Activated T-helper 2 cell treated with anti-CD3 and anti-CD28 coated beads, Interferon-gamma antibody, Interleukin-2, Interleukin-4, amounts not matched to agents 10 μg/mL and 5 μg/mL and 100 μg/mL, durations not matched to agents 14 hours and 24 hours and 36 hours (primary cell): ENCODE measurements around the gene PROM1. TPM values are rescaled to one million over a fixed set of nuclear protein-coding genes. Genes with fewer than 3 reads are reported as not detected.
A peak's percentile ranks its signal among the peaks of the same experiment; 100 is the strongest.

Source experiments
- DNase-seq: peaks from one replicate; pipeline ENCODE4 v3.0.0; 2021; ENCODE audit warnings: low spot score
- H3K27ac Mint-ChIP-seq: one replicate; pipeline ENCODE4 v1.8.0; 2021; ENCODE audit warnings: mixed read lengths
- H3K27me3 Mint-ChIP-seq: one replicate; pipeline ENCODE4 v1.8.0; 2021; ENCODE audit warnings: low read depth, mixed read lengths
- H3K36me3 Mint-ChIP-seq: one replicate; pipeline ENCODE4 v1.8.0; 2021; ENCODE audit warnings: low read depth, mixed read lengths
- H3K4me1 Mint-ChIP-seq: one replicate; pipeline ENCODE4 v1.8.0; 2021; ENCODE audit warnings: low read depth, mixed read lengths
- H3K4me3 Mint-ChIP-seq: one replicate; pipeline ENCODE4 v1.8.0; 2021; ENCODE audit warnings: low read depth, mild to moderate bottlenecking, moderate library complexity, mixed read lengths
- H3K9me3 Mint-ChIP-seq: one replicate; pipeline ENCODE4 v1.8.0; 2021; ENCODE audit warnings: mixed read lengths
- intact Hi-C: fragments of 100-400 bp; cut with micrococcal nuclease; formaldehyde crosslinking; loops from one replicate; pipeline ENCODE4 v1.15.1; 2023
- total RNA-seq: library from RNA; stranded (reverse); gene quantifications from 2 replicates; pipeline ENCODE4 v1.2.3, GENCODE V29; 2022

Gene PROM1
- total RNA-seq, 1 donor from 2014 or later: 0.46 TPM

DNA sequence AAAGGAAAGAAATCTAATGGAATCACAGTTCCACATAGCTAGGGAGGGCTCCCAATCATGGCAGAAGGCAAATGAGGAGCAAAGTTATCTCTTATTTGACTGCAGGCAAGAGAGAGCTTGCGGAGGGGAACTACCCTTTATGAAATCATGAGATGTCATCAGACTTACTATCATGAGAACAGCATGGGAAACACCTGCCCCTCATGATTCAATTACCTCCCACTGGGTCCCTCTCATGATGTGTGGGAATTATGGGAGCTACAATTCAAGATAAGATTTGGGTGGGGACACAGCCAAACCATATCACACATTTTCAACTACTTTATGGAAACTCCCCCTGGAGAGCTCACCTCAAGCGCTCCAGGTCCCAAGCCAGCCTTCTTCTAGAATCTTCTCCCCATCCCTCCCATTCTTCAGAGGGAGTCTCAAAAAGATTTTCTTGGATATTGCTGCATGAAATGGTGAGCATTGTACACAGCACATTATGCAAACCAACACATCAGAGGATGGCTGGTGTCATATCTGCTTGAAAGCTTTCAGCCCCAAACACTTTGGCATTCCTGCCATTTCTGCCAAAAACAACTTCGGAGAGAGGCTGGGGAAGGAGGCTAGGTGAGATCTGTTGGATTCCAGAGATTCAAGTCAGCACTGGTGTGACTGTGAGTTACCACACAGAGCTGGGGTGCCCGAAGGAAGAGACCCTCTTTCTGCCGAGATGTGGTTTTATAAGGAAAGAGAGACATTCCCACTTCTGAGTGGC is 152.2 kb downstream of the PROM1 start:
- intact Hi-C loops: no loop called here
- DNase-seq: no peak
- no peak overlapping the region for H3K27ac Mint-ChIP-seq
- H3K4me3 Mint-ChIP-seq: no peak overlapping the region
- H3K27me3 Mint-ChIP-seq: peaks cover 11% of the 10 kb centered on the region
- no peaks in the 10 kb centered on the region for H3K36me3 Mint-ChIP-seq
- H3K9me3 Mint-ChIP-seq: no peaks in the 10 kb centered on the region
- H3K4me1 Mint-ChIP-seq: peaks cover 10% of the 10 kb centered on the region

GRCh38 chr4:15930314-15930713 is 153.5 kb downstream of the PROM1 start:
- Mint-ChIP-seq H3K9me3 (no peaks in the 10 kb centered on the region), H3K4me3 (no peak overlapping the region), H3K36me3 (no peaks in the 10 kb centered on the region), H3K4me1 (peaks cover 10% of the 10 kb centered on the region), H3K27ac (no peak overlapping the region), H3K27me3 (peaks cover 11% of the 10 kb centered on the region)
- no peak for DNase-seq
- intact Hi-C loops: no loop called here

GRCh38 chr4:15929540-15929939 is 154.3 kb downstream of the PROM1 start:
- intact Hi-C loops: no loop called here
- peaks cover 10% of the 10 kb centered on the region for H3K4me1 Mint-ChIP-seq
- peaks cover 8% of the 10 kb centered on the region for H3K27me3 Mint-ChIP-seq
- DNase-seq: no peak
- H3K9me3 Mint-ChIP-seq: no peaks in the 10 kb centered on the region
- no peak overlapping the region for H3K4me3 Mint-ChIP-seq
- H3K27ac Mint-ChIP-seq: no peak overlapping the region
- no peaks in the 10 kb centered on the region for H3K36me3 Mint-ChIP-seq

DNA sequence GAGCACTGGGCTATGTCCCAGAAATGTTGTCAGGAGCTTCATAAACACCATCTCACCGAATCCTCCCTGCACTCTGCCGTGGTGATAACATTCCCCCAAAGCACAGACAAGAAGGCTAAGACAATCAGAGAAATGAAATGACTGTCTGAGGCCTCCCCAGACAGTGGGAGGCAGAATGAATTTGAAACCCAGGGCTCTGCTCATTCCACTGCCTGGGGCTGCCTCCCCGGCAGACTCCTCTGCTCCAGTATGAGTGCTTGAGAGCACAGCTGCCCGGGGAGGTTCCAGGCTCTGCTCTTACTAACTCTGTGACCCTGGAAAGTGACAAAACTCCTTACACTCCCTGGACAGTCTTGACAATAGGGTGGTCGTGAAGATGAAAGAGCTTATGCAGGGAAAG is 154.9 kb downstream of the PROM1 start:
- Mint-ChIP-seq H3K4me1 (peaks cover 10% of the 10 kb centered on the region), H3K36me3 (no peaks in the 10 kb centered on the region), H3K27me3 (peaks cover 10% of the 10 kb centered on the region), H3K4me3 (no peak overlapping the region), H3K9me3 (no peaks in the 10 kb centered on the region), H3K27ac (peak overlapping the region; percentile 49)
- no peak for DNase-seq
- intact Hi-C loops: no loop called here

- no peak for DNase-seq
- peaks cover 18% of the 10 kb centered on the region for H3K27me3 Mint-ChIP-seq
- intact Hi-C loops: no loop called here
- H3K36me3 Mint-ChIP-seq: no peaks in the 10 kb centered on the region
- H3K27ac Mint-ChIP-seq: no peak overlapping the region
- no peak overlapping the region for H3K4me3 Mint-ChIP-seq
- no peaks in the 10 kb centered on the region for H3K9me3 Mint-ChIP-seq
- H3K4me1 Mint-ChIP-seq: peaks cover 10% of the 10 kb centered on the region
These were observed 157.3 kb downstream of the PROM1 start for GRCh38 chr4:15926486-15926885.

DNA sequence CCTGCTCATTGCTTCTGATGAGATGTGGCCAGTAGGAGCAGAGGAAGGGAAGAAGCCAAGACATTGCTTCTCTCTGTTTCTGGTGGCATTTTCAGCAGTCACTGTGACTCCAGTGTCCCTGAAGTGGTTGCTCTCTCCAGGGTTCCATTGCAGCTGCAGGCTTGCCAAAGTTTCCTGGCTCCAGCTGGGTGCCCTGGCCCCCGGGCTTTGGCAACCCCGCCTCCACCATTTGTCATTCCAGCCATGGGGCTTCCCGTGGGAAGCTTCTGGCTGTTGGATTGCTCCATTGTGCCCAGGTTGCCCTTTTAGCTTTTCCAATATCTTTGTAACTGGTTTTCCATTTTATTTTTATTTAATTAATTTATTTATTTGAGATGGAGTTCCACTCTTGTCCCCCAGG is 158.0 kb downstream of the PROM1 start:
- H3K27me3 Mint-ChIP-seq: peaks cover 15% of the 10 kb centered on the region
- no peaks in the 10 kb centered on the region for H3K9me3 Mint-ChIP-seq
- no peaks in the 10 kb centered on the region for H3K36me3 Mint-ChIP-seq
- DNase-seq: no peak
- intact Hi-C loops: no loop called here
- no peak overlapping the region for H3K4me3 Mint-ChIP-seq
- no peak overlapping the region for H3K27ac Mint-ChIP-seq
- peaks cover 8% of the 10 kb centered on the region for H3K4me1 Mint-ChIP-seq

GRCh38 chr4:15921592-15921932 is 162.3 kb downstream of the PROM1 start:
- Mint-ChIP-seq H3K4me3 (no peak overlapping the region), H3K27ac (no peak overlapping the region), H3K27me3 (peaks cover 15% of the 10 kb centered on the region), H3K9me3 (no peaks in the 10 kb centered on the region), H3K36me3 (no peaks in the 10 kb centered on the region), H3K4me1 (no peaks in the 10 kb centered on the region)
- intact Hi-C loops: no loop called here
- no peak for DNase-seq

- Mint-ChIP-seq H3K4me3 (no peak overlapping the region), H3K4me1 (no peaks in the 10 kb centered on the region), H3K9me3 (no peaks in the 10 kb centered on the region), H3K36me3 (no peaks in the 10 kb centered on the region), H3K27ac (no peak overlapping the region), H3K27me3 (peaks cover 15% of the 10 kb centered on the region)
- no peak for DNase-seq
- intact Hi-C loops: no loop called here
These were observed 162.9 kb downstream of the PROM1 start for GRCh38 chr4:15920723-15921591.

DNA sequence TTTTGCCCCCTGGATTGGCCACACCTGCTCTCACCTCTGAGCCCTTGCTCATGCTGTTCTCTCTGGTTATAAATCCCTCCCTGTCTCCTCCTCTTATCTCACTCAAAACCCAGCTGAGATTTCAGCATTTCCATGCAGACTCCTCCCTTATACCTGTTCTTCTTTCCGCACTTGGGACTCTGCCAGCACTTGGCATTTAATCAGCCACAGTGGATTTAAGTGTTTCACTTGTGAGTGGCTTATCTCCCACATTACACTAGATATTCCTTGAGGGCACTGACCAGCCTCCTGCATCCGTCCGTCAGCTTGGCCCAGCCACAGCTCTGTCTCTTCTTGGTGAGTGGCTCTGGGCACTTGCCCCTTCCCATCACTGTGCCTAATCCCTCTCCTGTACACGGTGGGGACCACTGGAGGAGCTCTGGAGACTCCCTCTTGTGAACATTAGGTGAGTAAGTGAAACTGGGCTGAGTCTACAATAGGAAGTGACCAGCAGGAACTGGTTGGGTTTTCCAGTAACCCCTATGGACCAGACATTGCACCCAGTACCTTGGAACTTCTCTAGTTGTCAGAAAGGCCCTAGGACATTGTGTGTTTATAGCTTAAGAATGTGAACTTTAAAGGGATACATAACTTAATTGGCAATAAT is 165.2 kb downstream of the PROM1 start:
- H3K36me3 Mint-ChIP-seq: no peaks in the 10 kb centered on the region
- H3K27me3 Mint-ChIP-seq: peaks cover 9% of the 10 kb centered on the region
- no peaks in the 10 kb centered on the region for H3K9me3 Mint-ChIP-seq
- no peak for DNase-seq
- H3K4me3 Mint-ChIP-seq: no peak overlapping the region
- intact Hi-C loops: no loop called here
- no peak overlapping the region for H3K27ac Mint-ChIP-seq
- no peaks in the 10 kb centered on the region for H3K4me1 Mint-ChIP-seq

Other genes starting within 250 kb of the PROM1 start
- not detected in 2 replicates for gene FGFBP1, start 145.3 kb downstream of the PROM1 start, total RNA-seq
- gene FGFBP2, start 120.8 kb downstream of the PROM1 start, total RNA-seq: 2.4 and 3.9 TPM in 2 replicates
- gene TAPT1, start 142.4 kb upstream of the PROM1 start, total RNA-seq: 28.1 and 32.9 TPM in 2 replicates